Tibial artery (tissue), 4 donors: Measurements from ENCODE around the gene ZFAND5.

Experiments
- DNase-seq, 2 donors: peaks; one replicate each; pipeline ENCODE4 v3.0.0-alpha.2; 2019
- H3K27ac ChIP-seq, 2 donors: fragments of 200-600 bp; sonication (generic) in 1 of 2; 1 replicate in 1 of 2; 2 replicates in 1 of 2; pipeline ENCODE4 v1.5.1; 2018 to 2019; ENCODE audit warnings: mild to moderate bottlenecking in 1 of 2
- H3K27me3 ChIP-seq, 2 donors: fragments of 200-600 bp; sonication (generic) in 1 of 2; one replicate each; pipeline versions ENCODE4 v1.5.1 to v1.6.0; 2016 to 2019
- H3K36me3 ChIP-seq, 3 donors: fragments of 200-600 bp; sonication (generic) in 2 of 3; one replicate each; pipeline ENCODE4 v1.5.1; 2016 to 2019; ENCODE audit warnings: mild to moderate bottlenecking in 2 of 3
- H3K4me1 ChIP-seq, 4 donors: fragments of 200-600 bp; sonication (generic) in 2 of 4; 1 replicate in 3 of 4; 2 replicates in 1 of 4; pipeline ENCODE4 v1.5.1; 2016 to 2019
- H3K4me3 ChIP-seq, 2 donors: fragments of 200-600 bp; sonication (generic) in 1 of 2; 1 replicate in 1 of 2; 2 replicates in 1 of 2; pipeline ENCODE4 v1.5.1; 2018 to 2019; ENCODE audit warnings: mild to moderate bottlenecking in 2 of 2
- H3K9me3 ChIP-seq, 3 donors: fragments of 200-600 bp; sonication (generic) in 1 of 3; one replicate each; pipeline ENCODE4 v1.5.1; 2016 to 2019
- intact Hi-C: fragments of 100-400 bp; cut with DNase I; formaldehyde crosslinking; loops from one replicate; pipeline ENCODE4 v1.15.0; 2023; ENCODE audit warnings: low total_unique reads
- TF ChIP-seq, protein P1 (sequence below), 2 experiments: fragments of 200-600 bp in 1 of 2; fragments of 450-650 bp in 1 of 2; IDR thresholded peaks; one replicate each; pipeline ENCODE4 v1.5.1; 2017 to 2019; ENCODE audit warnings: antibody characterized with exemption in 2 of 2, mild to moderate bottlenecking in 1 of 2, moderate library complexity in 1 of 2

Gene ZFAND5

DNA sequence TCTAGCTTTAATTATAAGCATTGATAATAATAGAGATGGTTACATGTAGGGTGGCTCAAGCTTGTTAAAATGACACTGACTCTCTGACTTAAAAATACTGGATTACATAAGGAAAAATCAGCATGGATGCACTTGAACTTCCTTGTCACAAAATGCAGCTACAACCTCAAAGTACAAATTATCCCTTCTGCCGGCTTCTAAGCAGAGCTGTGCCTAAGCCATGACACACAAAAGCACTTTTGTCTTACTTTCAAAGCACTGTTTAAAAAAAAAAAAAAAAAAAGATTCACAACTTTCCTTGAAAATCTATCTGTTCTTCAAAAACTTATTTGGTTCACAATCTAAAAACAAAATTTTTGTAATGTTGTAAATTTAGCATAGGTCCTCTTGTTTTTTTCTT lies 36.4 kb upstream of the ZFAND5 start:
- peaks cover 0 to 6% (median 4%) of the 10 kb centered on the region in 4 donors for H3K4me1 ChIP-seq
- no peaks in the 10 kb centered on the region for H3K27me3 ChIP-seq
- TF ChIP-seq, protein P1, sequence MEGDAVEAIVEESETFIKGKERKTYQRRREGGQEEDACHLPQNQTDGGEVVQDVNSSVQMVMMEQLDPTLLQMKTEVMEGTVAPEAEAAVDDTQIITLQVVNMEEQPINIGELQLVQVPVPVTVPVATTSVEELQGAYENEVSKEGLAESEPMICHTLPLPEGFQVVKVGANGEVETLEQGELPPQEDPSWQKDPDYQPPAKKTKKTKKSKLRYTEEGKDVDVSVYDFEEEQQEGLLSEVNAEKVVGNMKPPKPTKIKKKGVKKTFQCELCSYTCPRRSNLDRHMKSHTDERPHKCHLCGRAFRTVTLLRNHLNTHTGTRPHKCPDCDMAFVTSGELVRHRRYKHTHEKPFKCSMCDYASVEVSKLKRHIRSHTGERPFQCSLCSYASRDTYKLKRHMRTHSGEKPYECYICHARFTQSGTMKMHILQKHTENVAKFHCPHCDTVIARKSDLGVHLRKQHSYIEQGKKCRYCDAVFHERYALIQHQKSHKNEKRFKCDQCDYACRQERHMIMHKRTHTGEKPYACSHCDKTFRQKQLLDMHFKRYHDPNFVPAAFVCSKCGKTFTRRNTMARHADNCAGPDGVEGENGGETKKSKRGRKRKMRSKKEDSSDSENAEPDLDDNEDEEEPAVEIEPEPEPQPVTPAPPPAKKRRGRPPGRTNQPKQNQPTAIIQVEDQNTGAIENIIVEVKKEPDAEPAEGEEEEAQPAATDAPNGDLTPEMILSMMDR (IDR thresholded peaks at IDR 0.05): no peak
- DNase-seq: no peak
- intact Hi-C loops: no loop called here
- no peak overlapping the region for H3K4me3 ChIP-seq
- H3K36me3 ChIP-seq: no peaks in the 10 kb centered on the region
- no peaks in the 10 kb centered on the region for H3K9me3 ChIP-seq
- no peak overlapping the region for H3K27ac ChIP-seq

DNA sequence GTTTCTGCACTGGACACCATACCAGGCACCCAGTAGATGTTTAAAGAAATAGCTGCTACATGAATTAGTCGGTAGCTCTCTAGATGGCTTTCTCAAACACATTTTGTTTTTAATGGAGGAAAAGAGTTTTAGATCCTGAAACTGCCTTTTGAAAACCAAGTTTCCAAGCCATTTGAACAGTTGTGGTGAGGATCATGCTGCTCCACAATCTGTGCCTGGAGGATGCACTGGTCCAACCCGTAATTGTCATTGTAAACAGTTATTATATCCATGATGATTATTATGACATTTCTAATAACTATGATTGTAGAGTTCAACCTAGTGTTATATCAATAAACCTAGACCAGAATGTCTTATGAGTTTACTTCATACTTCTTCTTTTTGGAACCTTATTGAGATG lies 35.9 kb upstream of the ZFAND5 start:
- Histone ChIP-seq H3K27me3 (no peaks in the 10 kb centered on the region), H3K4me3 (no peak overlapping the region), H3K27ac (no peak overlapping the region), H3K36me3 (no peaks in the 10 kb centered on the region), H3K9me3 (no peaks in the 10 kb centered on the region), H3K4me1 (peaks cover 0 to 11% (median 6%) of the 10 kb centered on the region in 4 donors)
- DNase-seq: no peak
- TF ChIP-seq, protein P1 (IDR thresholded peaks at IDR 0.05): no peak
- intact Hi-C loops: no loop called here

DNA sequence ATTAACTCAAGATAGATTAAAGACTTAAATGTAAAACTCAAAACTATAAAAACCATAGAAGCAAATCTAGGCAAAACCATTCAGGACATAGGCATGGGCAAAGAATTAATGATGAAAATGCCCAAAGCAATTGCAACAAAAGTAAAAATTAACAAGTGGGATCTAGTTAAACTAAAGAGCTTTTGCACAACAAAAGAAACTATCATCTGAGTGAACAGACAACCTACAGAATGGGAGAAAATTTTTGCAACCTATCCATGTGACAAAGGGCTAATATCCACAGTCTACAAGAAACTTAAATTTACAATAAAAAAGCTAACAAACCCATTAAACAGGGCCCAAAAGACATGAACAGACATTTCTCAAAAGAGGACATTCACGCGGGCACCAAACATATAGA lies 34.4 kb upstream of the ZFAND5 start:
- TF ChIP-seq, protein P1 (IDR thresholded peaks at IDR 0.05): no peak
- H3K27ac ChIP-seq: no peak overlapping the region
- no peaks in the 10 kb centered on the region for H3K27me3 ChIP-seq
- no peak overlapping the region for H3K4me3 ChIP-seq
- H3K9me3 ChIP-seq: no peaks in the 10 kb centered on the region
- intact Hi-C loops: no loop called here
- no peaks in the 10 kb centered on the region for H3K36me3 ChIP-seq
- DNase-seq: no peak
- peaks cover 0 to 11% (median 6%) of the 10 kb centered on the region in 4 donors for H3K4me1 ChIP-seq

DNA sequence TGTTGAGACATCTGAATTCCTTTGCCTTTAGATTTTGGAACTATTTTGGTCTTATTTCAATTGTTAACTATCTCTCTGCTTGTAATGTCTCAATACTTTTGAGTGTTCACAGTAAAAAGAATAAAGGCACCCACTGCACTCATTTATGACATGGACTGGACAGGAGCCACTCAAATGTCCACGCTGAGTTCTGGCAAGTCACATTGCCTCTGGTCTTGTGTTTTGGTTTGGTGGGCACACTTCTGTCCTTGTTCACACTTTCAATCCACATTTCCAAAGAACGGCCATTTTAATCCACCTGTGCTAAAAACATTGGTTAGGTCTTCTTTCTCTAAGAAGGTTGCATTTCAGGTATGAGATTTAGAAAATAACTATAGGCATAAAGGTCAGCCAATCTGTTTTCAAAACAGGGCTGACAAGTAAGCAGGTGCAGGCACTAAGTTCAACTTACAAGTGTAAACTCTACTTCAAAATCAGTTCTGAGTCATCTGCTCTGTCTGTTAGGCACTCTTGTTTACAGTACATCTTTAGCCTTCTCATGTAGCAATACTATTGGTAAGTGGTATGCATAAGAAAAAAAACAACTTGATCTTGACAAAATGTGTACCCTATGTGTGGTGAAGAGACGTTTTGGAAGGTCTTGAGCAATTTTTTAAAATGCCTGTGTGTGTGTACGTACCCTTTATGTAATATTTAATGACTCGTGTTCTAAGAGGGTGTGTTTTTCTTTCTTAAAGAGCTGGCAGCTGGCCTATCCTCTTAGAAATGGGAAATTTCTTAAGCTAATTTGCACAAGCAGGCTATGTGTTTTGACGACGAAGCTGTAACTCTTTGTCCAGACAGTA lies 31.5 kb upstream of the ZFAND5 start:
- TF ChIP-seq, protein P1 (IDR thresholded peaks at IDR 0.05): no peak
- Histone ChIP-seq H3K9me3 (no peaks in the 10 kb centered on the region), H3K4me1 (peaks cover 0 to 11% (median 6%) of the 10 kb centered on the region in 4 donors), H3K27me3 (no peaks in the 10 kb centered on the region), H3K4me3 (no peak overlapping the region), H3K27ac (no peak overlapping the region), H3K36me3 (no peaks in the 10 kb centered on the region)
- intact Hi-C loops: no loop called here
- DNase-seq: no peak

DNA sequence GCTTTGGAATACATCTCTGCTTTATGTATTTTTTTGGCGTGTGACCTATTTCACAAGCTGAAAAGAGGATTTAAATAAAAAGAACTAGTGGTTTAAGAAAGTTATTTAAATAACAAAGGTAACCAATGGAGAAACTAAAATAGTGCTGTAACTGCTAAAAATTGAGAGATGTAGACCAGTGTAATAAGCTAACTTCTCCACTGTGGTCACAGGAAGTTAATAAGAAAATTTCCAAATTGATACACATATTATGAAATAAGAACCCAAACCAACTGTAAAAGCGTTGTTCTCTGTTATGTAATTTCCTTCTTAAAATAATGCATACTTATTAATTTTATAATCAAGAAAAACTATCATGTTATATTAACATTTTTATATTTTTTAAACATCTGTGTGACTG lies 29.1 kb upstream of the ZFAND5 start:
- TF ChIP-seq, protein P1 (IDR thresholded peaks at IDR 0.05): no peak
- intact Hi-C loops: no loop called here
- Histone ChIP-seq H3K9me3 (no peaks in the 10 kb centered on the region), H3K36me3 (no peaks in the 10 kb centered on the region), H3K27ac (no peak overlapping the region), H3K27me3 (no peaks in the 10 kb centered on the region), H3K4me1 (peaks cover 0 to 11% (median 6%) of the 10 kb centered on the region in 4 donors), H3K4me3 (no peak overlapping the region)
- DNase-seq: no peak
